GM19328 (cell line): ENCODE measurements around the gene ATXN7L1.

Experiments used
- ATAC-seq: cut with Tn5 transposase; IDR thresholded peaks from one replicate; pipeline ENCODE4 v1.9.1; 2021; ENCODE audit warnings: mild to moderate bottlenecking, moderate library complexity; ENCODE audit not compliant: unreplicated experiment

ATXN7L1 gene

DNA sequence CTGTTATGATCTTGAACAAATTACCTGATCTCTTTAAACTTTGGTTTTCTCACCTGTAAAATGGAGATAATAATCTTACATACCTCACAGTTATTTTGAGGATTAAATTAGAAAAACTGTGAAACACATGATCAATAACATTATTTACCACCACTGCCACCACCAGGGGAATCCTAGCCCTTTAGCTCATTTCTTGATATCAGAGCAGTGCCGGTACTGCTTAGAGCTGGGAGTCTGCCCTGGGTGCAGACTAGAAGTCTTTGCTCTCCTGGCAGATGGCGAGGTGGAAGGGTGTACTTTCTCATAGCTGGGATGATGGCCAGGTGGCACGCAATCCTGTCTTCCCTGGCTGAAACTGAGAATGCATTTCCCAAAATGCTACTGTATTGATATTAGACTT is 282.4 kb downstream of the ATXN7L1 start:
- ATAC-seq: no peak

GRCh38 chr7:105591522-105591921 is 284.9 kb downstream of the ATXN7L1 start:
- no peak for ATAC-seq

DNA sequence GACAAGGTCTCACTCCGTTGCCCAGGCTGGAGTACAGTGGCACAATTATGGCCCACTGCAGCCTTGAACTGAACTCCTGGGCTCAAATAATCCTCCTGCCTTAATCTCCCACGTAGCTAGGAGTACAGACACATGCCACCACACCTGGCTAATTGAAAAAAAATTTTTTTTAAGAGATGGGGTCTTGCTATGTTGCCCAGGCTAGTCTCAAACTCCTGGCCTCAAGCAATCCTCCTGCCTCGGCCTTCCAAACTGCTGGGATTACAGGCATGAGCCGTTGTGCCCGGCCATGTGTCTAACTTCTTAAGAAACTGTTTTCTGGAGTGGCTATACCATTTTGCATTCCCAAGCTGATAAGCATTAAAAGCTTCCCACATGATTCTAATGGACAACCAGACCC is 285.6 kb downstream of the ATXN7L1 start:
- no peak for ATAC-seq

DNA sequence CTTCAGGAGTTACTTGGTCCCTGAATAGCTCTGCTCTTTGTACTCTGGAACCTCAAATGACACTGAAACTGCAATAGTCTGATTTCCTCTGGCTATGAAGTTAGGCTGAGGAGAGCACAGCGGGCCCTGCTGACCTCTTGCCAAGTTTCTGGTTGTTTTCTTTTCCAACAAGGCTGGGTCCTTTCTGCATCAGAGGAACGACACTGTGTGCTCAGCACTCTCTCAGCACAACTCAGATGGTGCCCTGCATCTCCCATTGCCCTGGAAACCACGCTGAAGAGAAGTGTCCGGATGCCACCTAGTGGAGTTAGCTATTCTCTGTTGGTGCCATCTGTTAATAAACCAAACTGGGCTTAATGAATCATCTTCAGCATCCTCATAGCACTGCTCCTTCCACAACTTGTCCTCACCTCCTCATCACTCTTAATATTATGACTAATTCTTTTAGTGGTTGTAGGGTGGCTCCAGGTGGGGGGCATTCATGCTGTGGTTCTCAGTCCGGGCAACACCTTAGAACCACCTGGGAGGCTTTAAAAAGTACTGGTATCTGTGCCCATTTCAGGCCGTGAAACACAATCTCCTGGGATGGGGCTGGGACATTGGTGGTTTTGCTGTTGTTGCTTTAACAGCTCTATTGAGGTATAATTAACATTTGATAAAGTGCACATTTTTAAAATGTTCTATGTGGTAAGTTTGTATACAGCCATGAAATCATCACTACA is 286.9 kb downstream of the ATXN7L1 start:
- peak; percentile 65 for ATAC-seq

DNA sequence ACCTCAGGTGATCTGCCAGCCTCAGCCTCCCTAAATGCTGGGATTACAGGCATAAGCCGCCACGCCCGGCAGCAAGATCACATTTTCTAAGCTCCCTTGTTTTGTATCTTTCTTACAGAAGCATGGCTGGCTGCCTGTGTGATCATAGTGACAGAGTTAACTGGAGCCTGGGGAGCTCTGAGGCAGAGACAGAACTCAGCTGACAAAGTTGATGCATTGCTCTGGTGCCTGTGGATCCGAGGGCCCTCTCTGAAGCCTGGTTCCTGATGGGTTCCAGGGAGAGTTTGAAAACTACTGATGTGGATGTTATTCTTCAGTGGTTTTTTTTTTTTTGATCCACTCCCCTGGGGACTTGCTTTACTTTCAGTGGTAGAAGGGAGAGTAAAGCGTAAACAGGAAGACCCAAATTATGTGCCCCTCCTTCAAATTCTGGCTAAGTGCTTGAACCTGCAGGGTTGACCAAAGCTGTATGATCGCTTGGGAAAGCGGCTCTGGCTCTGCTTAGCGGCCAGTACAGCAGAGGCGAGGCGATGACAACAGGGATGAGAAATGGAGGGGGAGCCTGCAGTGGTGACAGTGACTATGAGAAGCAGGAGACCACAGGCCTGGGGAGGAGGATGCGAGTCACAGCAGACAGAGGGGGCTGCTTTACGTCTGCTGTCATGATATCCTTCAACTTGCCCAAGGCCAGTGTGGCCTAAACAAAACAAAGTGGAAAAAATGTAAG is 288.3 kb downstream of the ATXN7L1 start:
- no peak for ATAC-seq

DNA sequence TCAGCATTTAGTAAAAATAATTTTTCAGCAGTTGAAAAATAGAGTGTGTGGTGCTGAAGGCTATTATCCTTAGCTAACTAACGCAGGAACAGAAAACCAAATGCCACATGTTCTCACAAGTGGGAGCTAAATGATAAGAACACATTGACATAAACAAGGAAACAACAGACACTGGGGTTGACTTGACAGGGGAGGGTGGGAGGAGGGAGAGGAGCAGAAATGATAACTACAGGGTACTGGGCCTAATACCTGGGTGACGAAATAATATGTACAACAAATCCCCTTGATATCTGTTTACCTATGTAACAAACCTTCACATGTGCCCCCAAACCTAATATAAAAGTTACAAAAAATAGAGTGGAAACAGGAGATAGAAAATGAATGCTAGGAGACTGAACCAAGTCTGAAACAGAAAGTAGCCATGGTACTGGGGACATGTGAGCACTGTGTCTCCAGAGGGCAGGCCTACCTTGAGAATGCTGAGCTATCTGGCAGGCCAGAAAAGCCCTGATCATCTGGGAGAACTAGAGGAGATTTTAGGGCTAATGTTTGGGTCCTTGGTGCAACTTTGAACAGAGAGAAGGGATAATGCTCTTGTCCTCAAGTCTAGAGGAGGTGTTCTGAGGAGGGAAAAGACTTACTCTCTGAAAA is 290.4 kb downstream of the ATXN7L1 start:
- ATAC-seq: no peak

DNA sequence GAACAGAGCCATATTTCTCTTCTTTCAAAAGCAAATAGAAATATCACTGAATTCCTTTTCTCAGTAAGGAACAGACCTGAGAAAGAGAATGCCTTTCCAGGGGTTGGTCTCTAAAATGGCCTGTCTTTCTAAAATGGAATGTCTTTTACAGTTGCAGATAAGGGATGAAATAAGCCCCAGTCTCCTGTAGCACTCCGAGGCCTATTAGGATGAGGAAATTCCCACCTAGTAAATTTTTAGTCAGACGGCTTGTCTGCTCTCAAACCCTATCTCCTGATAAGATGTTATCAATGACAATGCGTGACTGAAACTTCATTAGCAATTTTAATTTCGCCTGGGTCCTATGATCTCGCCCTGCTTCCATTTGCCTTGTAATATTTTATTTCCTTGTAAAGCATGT is 292.2 kb downstream of the ATXN7L1 start:
- ATAC-seq: no peak

- no peak for ATAC-seq
Measured at GRCh38 chr7:105583061-105583460, 293.3 kb downstream of the ATXN7L1 start.

- ATAC-seq: peak; percentile 78
Measured at GRCh38 chr7:105581066-105581811, 295.2 kb downstream of the ATXN7L1 start, which contains the start of gene EFCAB10. TSS of gene EFCAB10 (minus strand) at chr7:105581493. CDS start at chr7:105581463, 30 bp downstream.

DNA sequence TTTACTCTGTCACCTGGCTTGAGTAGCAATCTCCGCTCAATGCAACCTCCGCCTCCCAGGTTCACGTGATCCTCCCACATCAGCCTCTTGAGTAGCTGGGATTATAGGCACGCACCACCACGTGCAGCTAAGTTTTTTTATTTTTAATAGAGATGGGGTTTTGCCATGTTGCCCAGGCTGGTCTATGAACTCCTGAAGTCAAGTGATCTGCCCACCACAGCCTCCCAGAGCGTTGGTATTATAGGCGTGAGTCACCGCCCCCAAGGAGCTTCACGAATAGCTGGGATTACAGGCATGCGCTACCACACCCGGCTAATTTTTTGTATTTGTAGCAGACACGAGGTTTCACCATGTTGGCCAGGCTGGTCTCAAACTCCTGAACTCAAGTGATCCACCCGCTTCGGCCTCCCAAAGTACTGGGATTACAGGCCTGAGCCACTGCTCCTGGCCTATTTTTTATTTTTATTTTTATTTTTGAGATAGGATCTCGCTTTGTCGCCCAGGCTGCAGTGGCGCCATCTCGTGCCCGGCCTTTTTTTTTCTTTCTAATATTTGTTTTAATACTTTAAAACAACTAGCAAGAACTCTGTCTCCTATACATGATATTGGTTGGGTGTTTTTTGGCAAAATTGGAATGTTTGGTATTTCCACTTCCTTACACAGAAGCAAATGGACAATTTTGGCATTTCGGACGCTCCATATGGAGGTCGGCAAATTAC is 296.2 kb downstream of the ATXN7L1 start:
- ATAC-seq: no peak

- no peak for ATAC-seq
Measured at GRCh38 chr7:105578496-105578895, 297.9 kb downstream of the ATXN7L1 start.

DNA sequence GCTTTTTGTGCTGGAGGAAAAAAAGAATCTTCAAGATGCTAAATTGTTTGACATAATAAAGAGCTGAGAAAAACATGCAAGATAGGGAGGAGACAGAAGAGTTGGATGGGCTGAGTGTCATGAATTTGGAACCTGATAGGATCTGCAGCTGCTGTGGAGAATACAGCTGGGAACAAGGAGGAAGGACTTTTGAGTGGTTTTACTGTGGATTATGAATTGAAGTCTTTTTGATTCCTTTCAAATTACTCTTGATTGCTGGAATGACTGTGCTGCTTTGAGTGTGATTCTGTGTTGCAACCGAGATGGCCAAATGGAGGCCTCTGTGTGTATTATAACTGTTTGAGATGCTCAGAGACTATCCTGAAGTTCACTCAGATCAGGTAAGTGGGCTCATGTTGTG is 299.1 kb downstream of the ATXN7L1 start:
- no peak for ATAC-seq

DNA sequence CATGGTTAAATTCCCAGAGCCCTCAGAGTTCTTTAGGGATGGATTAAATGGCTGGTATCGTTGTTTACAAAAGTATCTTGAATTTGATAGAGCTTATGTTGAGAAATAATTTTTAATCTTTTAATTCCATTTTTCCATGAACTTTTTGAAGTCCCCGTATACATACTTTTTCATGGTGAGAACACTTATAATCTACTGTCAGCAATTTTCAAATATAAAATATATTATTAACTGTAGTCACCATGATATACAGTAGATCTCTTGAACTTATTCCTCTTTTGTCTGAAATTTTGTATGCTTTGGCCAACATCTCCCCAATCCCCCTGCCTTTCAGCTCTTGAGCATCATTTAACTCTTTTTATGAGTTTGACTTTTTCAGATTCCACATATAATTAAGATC is 304.5 kb downstream of the ATXN7L1 start:
- no peak for ATAC-seq

GRCh38 chr7:105567821-105568220 is 308.6 kb downstream of the ATXN7L1 start:
- ATAC-seq: no peak

DNA sequence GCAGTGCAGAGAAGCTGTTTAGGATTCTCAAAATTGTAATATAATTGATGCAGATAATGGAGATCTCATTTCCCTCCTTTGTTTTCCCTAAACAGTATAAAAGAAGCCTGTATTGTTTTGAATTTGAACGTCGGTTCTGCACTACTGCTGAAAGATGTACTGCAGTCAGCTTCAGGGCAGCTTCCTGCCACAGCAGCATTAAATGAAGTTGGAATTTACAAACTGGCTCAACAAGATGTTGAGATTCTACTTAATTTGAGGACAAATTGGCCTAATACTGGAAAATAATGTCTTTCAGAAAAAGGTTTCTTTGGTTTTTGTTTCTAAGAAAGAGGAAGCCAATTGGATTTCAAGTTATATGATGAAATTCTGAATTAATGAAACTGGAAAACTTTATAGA is 309.4 kb downstream of the ATXN7L1 start:
- no peak for ATAC-seq

DNA sequence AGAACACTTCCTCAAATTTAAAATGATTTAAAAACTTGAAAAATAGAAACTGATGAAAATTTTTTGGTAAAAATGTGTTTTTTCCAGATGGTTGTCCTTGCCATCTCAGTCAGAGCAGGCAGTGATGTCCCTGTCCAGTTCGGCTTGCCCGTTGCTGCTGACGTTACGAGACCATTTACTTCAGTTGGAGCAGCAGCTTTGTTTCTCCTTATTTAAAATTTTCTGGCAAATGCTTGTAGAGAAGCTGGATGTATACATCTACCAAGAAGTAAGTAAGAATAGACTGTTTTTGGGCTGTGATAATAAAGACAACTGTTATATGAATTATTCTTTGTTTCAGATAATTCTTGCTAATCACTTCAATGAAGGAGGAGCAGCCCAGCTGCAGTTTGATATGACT is 311.2 kb downstream of the ATXN7L1 start:
- no peak for ATAC-seq

DNA sequence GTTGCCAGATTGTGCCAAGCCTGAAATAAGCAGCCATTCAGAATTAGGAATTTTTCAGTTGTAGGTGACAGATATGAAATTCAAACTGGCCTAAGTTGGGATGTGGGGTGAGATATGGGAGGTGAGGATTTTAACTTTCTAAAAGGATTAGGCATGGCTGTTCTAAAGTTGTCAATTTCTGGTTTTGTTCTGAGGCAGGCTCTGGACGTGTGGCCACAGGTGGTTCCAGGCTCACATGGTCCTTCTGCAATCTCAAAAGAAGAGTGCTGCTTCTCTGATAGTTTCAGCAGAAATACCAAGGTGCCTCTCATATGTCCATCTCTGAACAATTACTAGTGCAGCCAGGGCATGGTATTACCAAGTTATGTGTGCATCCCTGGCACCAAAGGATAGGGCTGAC is 316.5 kb downstream of the ATXN7L1 start:
- ATAC-seq: no peak
